HEK293 (cell line): ENCODE measurements around the gene INPP5D.

Source experiments
- CTCF ChIA-PET: fragments of 350-600 bp; formaldehyde crosslinking; extraction: SDS; loops from one replicate; lab custom pipeline; 2021; ENCODE audit warnings: antibody characterized with exemption; lab: Yijun Ruan, JAX
- POLR2A ChIA-PET: fragments of 300-600 bp; formaldehyde crosslinking; extraction: SDS; loops from one replicate; lab custom pipeline; 2020; ENCODE audit warnings: antibody characterized with exemption, inconsistent platforms; lab: Yijun Ruan, JAX
- H3K27ac ChIP-seq: fragments of 200-500 bp; sonication (Bioruptor generic); 2 replicates; pipeline ENCODE4 v1.5.1; 2014; ENCODE audit warnings: low read depth, low read length, control low read depth, inconsistent platforms; ENCODE audit errors: extremely low read depth
- H3K36me3 ChIP-seq, 2 experiments: fragments of 200-500 bp in 1 of 2; sonication (Bioruptor generic) in 1 of 2; 1 replicate in 1 of 2; 2 replicates in 1 of 2; pipeline ENCODE4 v1.5.1; 2014 to 2017; ENCODE audit warnings: inconsistent platforms in 2 of 2, low read length in 2 of 2; ENCODE audit not compliant: control insufficient read depth in 2 of 2, insufficient read depth in 1 of 2
- H3K4me1 ChIP-seq: fragments of 200-500 bp; sonication (Bioruptor generic); 2 replicates; pipeline ENCODE4 v1.5.1; 2014; ENCODE audit warnings: mild to moderate bottlenecking, low read length, inconsistent platforms; ENCODE audit not compliant: control insufficient read depth, insufficient read depth
- H3K4me3 ChIP-seq: 2 replicates; pipeline ENCODE4 v1.5.1; 2011; ENCODE audit warnings: low read depth, mild to moderate bottlenecking, control low read depth, low read length, moderate library complexity
- H3K9me3 ChIP-seq: fragments of 200-500 bp; sonication (Bioruptor generic); 2 replicates; pipeline ENCODE4 v1.5.1; 2014; ENCODE audit warnings: low read depth, low read length, inconsistent platforms; ENCODE audit not compliant: control insufficient read depth, insufficient read depth
- GLIS2 ChIP-seq: fragments of 450-650 bp; formaldehyde crosslinking; IDR thresholded peaks from 2 replicates; pipeline ENCODE4 v1.5.1; 2016; ENCODE audit warnings: missing biosample characterization, missing genetic modification characterization
- HOXA7 ChIP-seq: sonication (generic); formaldehyde crosslinking; IDR thresholded peaks from 2 replicates; pipeline ENCODE4 v1.8.1; 2022; ENCODE audit warnings: missing genetic modification reagents, borderline replicate concordance
- IKZF3 ChIP-seq: fragments of 450-650 bp; IDR thresholded peaks from 2 replicates; pipeline ENCODE4 v1.5.0; 2018; ENCODE audit warnings: missing biosample characterization, mild to moderate bottlenecking, missing genetic modification characterization, moderate library complexity
- KLF16 ChIP-seq: fragments of 450-650 bp; formaldehyde crosslinking; IDR thresholded peaks from 2 replicates; pipeline ENCODE4 v1.5.1; 2017; ENCODE audit warnings: missing biosample characterization, missing genetic modification characterization
- REPIN1 ChIP-seq: fragments of 450-650 bp; formaldehyde crosslinking; IDR thresholded peaks from 2 replicates; pipeline ENCODE4 v1.5.1; 2017; ENCODE audit warnings: missing biosample characterization, missing genetic modification characterization, low read depth
- YY2 ChIP-seq: fragments of 450-650 bp; formaldehyde crosslinking; IDR thresholded peaks from 2 replicates; pipeline ENCODE4 v1.5.1; 2016; ENCODE audit warnings: missing biosample characterization, missing genetic modification characterization
- ZBTB1 ChIP-seq: fragments of 450-650 bp; formaldehyde crosslinking; IDR thresholded peaks from 2 replicates; pipeline ENCODE4 v1.5.1; 2016; ENCODE audit warnings: missing biosample characterization, missing genetic modification characterization
- ZBTB7A ChIP-seq: fragments of 450-650 bp; formaldehyde crosslinking; IDR thresholded peaks from 2 replicates; pipeline ENCODE4 v1.5.1; 2016; ENCODE audit warnings: low read depth, missing biosample characterization, missing genetic modification characterization
- ZEB2 ChIP-seq: fragments of 450-650 bp; formaldehyde crosslinking; IDR thresholded peaks from 2 replicates; pipeline ENCODE4 v1.5.1; 2016; ENCODE audit warnings: missing biosample characterization, missing genetic modification characterization
- ZNF133 ChIP-seq: fragments of 450-650 bp; formaldehyde crosslinking; IDR thresholded peaks from 2 replicates; pipeline ENCODE4 v1.5.1; 2016; ENCODE audit warnings: missing biosample characterization, missing genetic modification characterization
- ZNF146 ChIP-seq: fragments of 450-650 bp; formaldehyde crosslinking; IDR thresholded peaks from 2 replicates; pipeline ENCODE4 v1.5.1; 2016; ENCODE audit warnings: missing biosample characterization, missing genetic modification characterization
- ZNF19 ChIP-seq: fragments of 450-650 bp; formaldehyde crosslinking; IDR thresholded peaks from 2 replicates; pipeline ENCODE4; 2016; ENCODE audit warnings: missing biosample characterization, missing genetic modification characterization, low read depth
- ZNF248 ChIP-seq: fragments of 450-650 bp; formaldehyde crosslinking; IDR thresholded peaks from 2 replicates; pipeline ENCODE4 v1.5.1; 2017; ENCODE audit warnings: missing biosample characterization, missing genetic modification characterization
- ZNF341 ChIP-seq: fragments of 450-650 bp; formaldehyde crosslinking; IDR thresholded peaks from 2 replicates; pipeline ENCODE4; 2016; ENCODE audit warnings: low read depth, missing biosample characterization, missing genetic modification characterization
- ZNF501 ChIP-seq: fragments of 450-650 bp; formaldehyde crosslinking; IDR thresholded peaks from 2 replicates; pipeline ENCODE4 v1.5.1; 2016; ENCODE audit warnings: missing biosample characterization, missing genetic modification characterization
- ZNF548 ChIP-seq: fragments of 450-650 bp; formaldehyde crosslinking; IDR thresholded peaks from 2 replicates; pipeline ENCODE4 v1.5.1; 2016; ENCODE audit warnings: missing biosample characterization, missing genetic modification characterization
- ZNF677 ChIP-seq: fragments of 450-650 bp; IDR thresholded peaks from 2 replicates; pipeline ENCODE4 v1.5.0; 2018; ENCODE audit warnings: missing biosample characterization, mild to moderate bottlenecking, missing genetic modification characterization, moderate library complexity
- ZNF701 ChIP-seq: fragments of 450-650 bp; formaldehyde crosslinking; IDR thresholded peaks from 2 replicates; pipeline ENCODE4 v1.5.1; 2016; ENCODE audit warnings: missing biosample characterization, missing genetic modification characterization
- ZNF747 ChIP-seq: fragments of 450-650 bp; formaldehyde crosslinking; IDR thresholded peaks from 2 replicates; pipeline ENCODE4 v1.5.1; 2016; ENCODE audit warnings: missing biosample characterization, missing genetic modification characterization
- ZNF776 ChIP-seq: fragments of 450-650 bp; formaldehyde crosslinking; IDR thresholded peaks from 2 replicates; pipeline ENCODE4 v1.5.0; 2017; ENCODE audit warnings: missing biosample characterization, missing genetic modification characterization, borderline replicate concordance
- ZNF777 ChIP-seq: fragments of 450-650 bp; formaldehyde crosslinking; IDR thresholded peaks from 2 replicates; pipeline ENCODE4 v1.5.1; 2017; ENCODE audit warnings: missing biosample characterization, missing genetic modification characterization, borderline replicate concordance
- ZNF837 ChIP-seq: fragments of 450-650 bp; formaldehyde crosslinking; IDR thresholded peaks from 2 replicates; pipeline ENCODE4 v1.5.1; 2016; ENCODE audit warnings: missing biosample characterization, missing genetic modification characterization
- TF ChIP-seq, protein P1 (sequence below): fragments of 450-650 bp; IDR thresholded peaks from 2 replicates; pipeline ENCODE4 v1.5.1; 2018; ENCODE audit warnings: missing biosample characterization, missing genetic modification characterization
- TF ChIP-seq, protein P2 (sequence below): fragments of 450-650 bp; formaldehyde crosslinking; IDR thresholded peaks from 2 replicates; pipeline ENCODE4 v1.5.1; 2016; ENCODE audit warnings: missing biosample characterization, missing genetic modification characterization
- TF ChIP-seq, protein P3 (sequence below): fragments of 450-650 bp; formaldehyde crosslinking; optimal IDR thresholded peaks from 2 replicates; pipeline ENCODE3; 2016; ENCODE audit warnings: missing biosample characterization, mild to moderate bottlenecking, missing genetic modification characterization
- TF ChIP-seq, protein P4 (sequence below): fragments of 450-650 bp; formaldehyde crosslinking; IDR thresholded peaks from 2 replicates; pipeline ENCODE4 v1.5.1; 2016; ENCODE audit warnings: missing biosample characterization, missing genetic modification characterization
- TF ChIP-seq, protein P5 (sequence below): fragments of 450-650 bp; formaldehyde crosslinking; IDR thresholded peaks from 2 replicates; pipeline ENCODE4 v1.5.1; 2016; ENCODE audit warnings: missing biosample characterization, missing genetic modification characterization
- TF ChIP-seq, protein P6 (sequence below): fragments of 450-650 bp; formaldehyde crosslinking; IDR thresholded peaks from 2 replicates; pipeline ENCODE4 v1.5.1; 2016; ENCODE audit warnings: missing biosample characterization, missing genetic modification characterization

Gene INPP5D

DNA sequence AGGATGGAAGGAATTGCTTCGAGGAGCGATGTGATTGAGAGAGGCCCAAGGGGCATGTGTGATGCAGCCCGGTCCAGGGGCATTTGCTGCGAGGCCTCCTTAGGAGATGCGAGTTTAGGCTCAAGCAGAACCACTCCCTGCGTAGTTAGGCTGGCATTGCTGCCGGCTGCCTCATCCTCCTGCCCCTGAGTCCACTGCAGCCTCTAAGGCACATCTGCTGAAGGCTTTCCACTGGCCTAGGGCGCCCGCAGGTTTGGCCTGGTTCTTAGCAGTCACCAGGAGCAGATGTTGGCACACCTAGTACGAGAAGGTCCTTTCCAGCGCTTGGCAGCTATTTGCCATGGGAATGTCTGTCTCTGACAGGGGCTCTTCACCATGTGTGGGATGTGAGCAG is 20.7 kb downstream of the INPP5D start (continued):
- TF ChIP-seq, protein P1, sequence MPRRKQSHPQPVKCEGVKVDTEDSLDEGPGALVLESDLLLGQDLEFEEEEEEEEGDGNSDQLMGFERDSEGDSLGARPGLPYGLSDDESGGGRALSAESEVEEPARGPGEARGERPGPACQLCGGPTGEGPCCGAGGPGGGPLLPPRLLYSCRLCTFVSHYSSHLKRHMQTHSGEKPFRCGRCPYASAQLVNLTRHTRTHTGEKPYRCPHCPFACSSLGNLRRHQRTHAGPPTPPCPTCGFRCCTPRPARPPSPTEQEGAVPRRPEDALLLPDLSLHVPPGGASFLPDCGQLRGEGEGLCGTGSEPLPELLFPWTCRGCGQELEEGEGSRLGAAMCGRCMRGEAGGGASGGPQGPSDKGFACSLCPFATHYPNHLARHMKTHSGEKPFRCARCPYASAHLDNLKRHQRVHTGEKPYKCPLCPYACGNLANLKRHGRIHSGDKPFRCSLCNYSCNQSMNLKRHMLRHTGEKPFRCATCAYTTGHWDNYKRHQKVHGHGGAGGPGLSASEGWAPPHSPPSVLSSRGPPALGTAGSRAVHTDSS (tag by site-specific recombination): no peak
- TF ChIP-seq ZNF133 (tag by site-specific recombination) (no peak), ZEB2 (tag by site-specific recombination) (no peak)

DNA sequence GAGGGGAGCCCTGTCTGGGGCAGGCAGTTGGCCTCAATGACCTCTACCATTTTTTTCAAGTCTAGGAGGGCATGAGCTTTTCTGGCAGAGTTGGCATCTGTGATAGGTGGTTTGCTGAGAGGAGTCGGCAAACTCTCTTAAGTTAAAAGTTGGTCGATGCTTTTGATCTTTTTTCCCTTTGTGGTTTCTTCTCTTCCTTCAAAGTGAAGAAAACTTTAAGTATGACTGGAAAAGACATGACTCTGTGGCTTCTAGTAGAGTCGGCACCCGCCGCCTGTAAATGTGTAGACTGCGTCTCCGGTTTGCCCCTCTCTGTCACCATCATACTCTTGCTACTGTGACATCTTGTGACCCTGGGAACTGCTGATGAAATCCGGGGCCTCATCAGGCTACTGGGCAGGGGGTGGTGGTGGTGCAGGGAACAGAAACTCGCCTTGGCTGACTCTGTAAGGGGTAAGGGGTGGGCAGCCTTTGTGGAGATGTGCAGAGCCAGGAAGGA is 21.1 kb downstream of the INPP5D start:
- Histone ChIP-seq H3K36me3 (no peaks in the 10 kb centered on the region), H3K4me1 (no peaks in the 10 kb centered on the region), H3K9me3 (no peaks in the 10 kb centered on the region), H3K4me3 (no peak overlapping the region), H3K27ac (no peak overlapping the region)
- TF ChIP-seq, protein P2, sequence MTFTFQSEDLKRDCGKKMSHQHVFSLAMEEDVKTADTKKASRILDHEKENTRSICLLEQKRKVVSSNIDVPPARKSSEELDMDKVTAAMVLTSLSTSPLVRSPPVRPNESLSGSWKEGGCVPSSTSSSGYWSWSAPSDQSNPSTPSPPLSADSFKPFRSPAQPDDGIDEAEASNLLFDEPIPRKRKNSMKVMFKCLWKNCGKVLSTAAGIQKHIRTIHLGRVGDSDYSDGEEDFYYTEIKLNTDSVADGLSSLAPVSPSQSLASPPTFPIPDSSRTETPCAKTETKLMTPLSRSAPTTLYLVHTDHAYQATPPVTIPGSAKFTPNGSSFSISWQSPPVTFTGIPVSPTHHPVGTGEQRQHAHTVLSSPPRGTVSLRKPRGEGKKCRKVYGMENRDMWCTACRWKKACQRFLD (tag by site-specific recombination): no peak
- TF ChIP-seq ZNF701 (tag by site-specific recombination): no peak
- TF ChIP-seq HOXA7: no peak
- TF ChIP-seq ZNF248 (tag by site-specific recombination): no peak
- TF ChIP-seq, protein P3, sequence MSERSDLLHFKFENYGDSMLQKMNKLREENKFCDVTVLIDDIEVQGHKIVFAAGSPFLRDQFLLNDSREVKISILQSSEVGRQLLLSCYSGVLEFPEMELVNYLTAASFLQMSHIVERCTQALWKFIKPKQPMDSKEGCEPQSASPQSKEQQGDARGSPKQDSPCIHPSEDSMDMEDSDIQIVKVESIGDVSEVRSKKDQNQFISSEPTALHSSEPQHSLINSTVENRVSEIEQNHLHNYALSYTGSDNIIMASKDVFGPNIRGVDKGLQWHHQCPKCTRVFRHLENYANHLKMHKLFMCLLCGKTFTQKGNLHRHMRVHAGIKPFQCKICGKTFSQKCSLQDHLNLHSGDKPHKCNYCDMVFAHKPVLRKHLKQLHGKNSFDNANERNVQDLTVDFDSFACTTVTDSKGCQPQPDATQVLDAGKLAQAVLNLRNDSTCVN (tag by site-specific recombination): no peak
- no peak for TF ChIP-seq ZBTB7A (tag by site-specific recombination)
- no peak for TF ChIP-seq ZNF777
- TF ChIP-seq ZNF747: no peak
- no peak for TF ChIP-seq ZNF341
- TF ChIP-seq ZNF837 (tag by site-specific recombination): no peak
- TF ChIP-seq KLF16 (tag by site-specific recombination): no peak
- TF ChIP-seq REPIN1 (tag by site-specific recombination): no peak
- TF ChIP-seq IKZF3: no peak
- no peak for TF ChIP-seq ZNF146 (tag by site-specific recombination)
- TF ChIP-seq ZNF677 (tag by site-specific recombination): no peak
- no peak for TF ChIP-seq ZNF19
- TF ChIP-seq ZBTB1 (tag by site-specific recombination): no peak
- TF ChIP-seq, protein P4, sequence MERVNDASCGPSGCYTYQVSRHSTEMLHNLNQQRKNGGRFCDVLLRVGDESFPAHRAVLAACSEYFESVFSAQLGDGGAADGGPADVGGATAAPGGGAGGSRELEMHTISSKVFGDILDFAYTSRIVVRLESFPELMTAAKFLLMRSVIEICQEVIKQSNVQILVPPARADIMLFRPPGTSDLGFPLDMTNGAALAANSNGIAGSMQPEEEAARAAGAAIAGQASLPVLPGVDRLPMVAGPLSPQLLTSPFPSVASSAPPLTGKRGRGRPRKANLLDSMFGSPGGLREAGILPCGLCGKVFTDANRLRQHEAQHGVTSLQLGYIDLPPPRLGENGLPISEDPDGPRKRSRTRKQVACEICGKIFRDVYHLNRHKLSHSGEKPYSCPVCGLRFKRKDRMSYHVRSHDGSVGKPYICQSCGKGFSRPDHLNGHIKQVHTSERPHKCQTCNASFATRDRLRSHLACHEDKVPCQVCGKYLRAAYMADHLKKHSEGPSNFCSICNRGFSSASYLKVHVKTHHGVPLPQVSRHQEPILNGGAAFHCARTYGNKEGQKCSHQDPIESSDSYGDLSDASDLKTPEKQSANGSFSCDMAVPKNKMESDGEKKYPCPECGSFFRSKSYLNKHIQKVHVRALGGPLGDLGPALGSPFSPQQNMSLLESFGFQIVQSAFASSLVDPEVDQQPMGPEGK: no peak
- ChIA-PET CTCF (no interaction called here), POLR2A (no interaction called here)

DNA sequence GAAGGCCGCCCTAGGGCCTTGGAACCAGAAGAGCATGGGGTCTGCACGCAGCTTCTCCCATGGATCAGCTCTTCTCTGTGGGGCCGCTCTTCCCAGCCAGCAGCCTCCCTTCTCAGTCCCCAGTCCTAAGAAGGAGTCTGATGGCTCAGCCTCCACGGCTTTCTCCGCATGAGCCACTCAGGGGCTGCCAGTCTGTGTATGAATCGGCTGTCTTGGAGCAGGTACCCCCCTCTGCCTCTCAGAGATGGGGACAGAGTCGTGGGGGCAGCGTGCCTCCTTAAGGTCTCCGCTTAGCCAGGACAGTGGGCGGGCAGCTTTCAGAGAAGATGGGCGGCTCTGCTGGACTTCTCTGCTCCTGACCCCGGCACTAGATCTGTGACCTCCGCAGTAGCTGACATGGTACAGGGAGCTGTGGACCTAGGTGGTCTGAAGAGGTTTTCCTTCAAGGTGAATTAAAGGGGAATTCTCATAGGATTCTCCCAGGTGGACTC is 21.6 kb downstream of the INPP5D start:
- Histone ChIP-seq H3K36me3 (no peaks in the 10 kb centered on the region), H3K9me3 (no peaks in the 10 kb centered on the region)
- POLR2A ChIA-PET: no interaction called here
- TF ChIP-seq ZNF548 (tag by site-specific recombination): no peak
- TF ChIP-seq GLIS2: no peak
- TF ChIP-seq, protein P5, sequence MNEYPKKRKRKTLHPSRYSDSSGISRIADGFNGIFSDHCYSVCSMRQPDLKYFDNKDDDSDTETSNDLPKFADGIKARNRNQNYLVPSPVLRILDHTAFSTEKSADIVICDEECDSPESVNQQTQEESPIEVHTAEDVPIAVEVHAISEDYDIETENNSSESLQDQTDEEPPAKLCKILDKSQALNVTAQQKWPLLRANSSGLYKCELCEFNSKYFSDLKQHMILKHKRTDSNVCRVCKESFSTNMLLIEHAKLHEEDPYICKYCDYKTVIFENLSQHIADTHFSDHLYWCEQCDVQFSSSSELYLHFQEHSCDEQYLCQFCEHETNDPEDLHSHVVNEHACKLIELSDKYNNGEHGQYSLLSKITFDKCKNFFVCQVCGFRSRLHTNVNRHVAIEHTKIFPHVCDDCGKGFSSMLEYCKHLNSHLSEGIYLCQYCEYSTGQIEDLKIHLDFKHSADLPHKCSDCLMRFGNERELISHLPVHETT (tag by site-specific recombination): no peak
- TF ChIP-seq YY2 (tag by site-specific recombination): no peak
- no peak for TF ChIP-seq ZNF776 (tag by site-specific recombination)
- no peak for TF ChIP-seq ZNF501 (tag by site-specific recombination)
- TF ChIP-seq, protein P6, sequence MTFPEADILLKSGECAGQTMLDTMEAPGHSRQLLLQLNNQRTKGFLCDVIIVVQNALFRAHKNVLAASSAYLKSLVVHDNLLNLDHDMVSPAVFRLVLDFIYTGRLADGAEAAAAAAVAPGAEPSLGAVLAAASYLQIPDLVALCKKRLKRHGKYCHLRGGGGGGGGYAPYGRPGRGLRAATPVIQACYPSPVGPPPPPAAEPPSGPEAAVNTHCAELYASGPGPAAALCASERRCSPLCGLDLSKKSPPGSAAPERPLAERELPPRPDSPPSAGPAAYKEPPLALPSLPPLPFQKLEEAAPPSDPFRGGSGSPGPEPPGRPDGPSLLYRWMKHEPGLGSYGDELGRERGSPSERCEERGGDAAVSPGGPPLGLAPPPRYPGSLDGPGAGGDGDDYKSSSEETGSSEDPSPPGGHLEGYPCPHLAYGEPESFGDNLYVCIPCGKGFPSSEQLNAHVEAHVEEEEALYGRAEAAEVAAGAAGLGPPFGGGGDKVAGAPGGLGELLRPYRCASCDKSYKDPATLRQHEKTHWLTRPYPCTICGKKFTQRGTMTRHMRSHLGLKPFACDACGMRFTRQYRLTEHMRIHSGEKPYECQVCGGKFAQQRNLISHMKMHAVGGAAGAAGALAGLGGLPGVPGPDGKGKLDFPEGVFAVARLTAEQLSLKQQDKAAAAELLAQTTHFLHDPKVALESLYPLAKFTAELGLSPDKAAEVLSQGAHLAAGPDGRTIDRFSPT (tag by site-specific recombination): no peak

More for the DNA sequence above, 21.6 kb downstream of the INPP5D start:
- Histone ChIP-seq H3K4me3 (no peak overlapping the region), H3K4me1 (no peaks in the 10 kb centered on the region), H3K27ac (no peak overlapping the region)
- CTCF ChIA-PET: no interaction called here
